ENCODE results near the gene PDRG1. TPM values are rescaled to one million over a fixed set of nuclear protein-coding genes. Genes with fewer than 3 reads are reported as not detected.

PDRG1 gene
- total and polyA plus RNA-seq, 2 donors (not counting 3 experiments of a cell fraction or from before 2014, with no cell fraction given), result 14.6 to 17.0 TPM

DNA sequence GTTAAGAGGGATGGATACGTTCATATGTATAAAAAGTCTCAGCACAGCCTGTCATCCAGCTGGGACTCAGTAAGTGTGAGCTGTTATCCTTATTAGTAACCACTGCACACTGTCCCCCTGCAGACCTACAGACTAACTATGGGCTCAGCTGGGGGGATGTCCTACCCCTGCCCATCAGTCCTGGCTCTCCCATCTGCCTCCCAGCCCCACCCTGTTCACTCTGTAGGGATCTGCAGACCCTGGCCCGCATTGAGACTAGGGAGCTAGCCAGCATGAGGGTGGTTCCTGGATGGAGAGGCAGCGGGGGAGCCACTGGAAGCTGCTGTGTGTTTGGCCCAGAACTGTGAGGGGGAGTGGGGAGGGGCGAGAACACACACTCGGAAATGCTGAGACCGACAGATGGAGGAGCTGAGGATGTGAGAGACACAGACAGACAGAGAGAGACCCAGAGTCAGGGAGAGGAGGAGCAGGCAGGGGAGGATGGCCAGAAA lies 33.2 kb upstream of the PDRG1 start:
- Histone ChIP-seq H3K27me3 (ENCODE audit: control insufficient read depth in 2 of 2, insufficient read depth in 2 of 2, low read length in 2 of 2) (peaks cover 3 to 4% of the 10 kb centered on the region in 2 experiments), H4K20me1 (replicated peaks; ENCODE audit: control insufficient read depth, extremely low read depth, insufficient read depth, low read length) (no peaks in the 10 kb centered on the region), H3K9me3 (replicated peaks; ENCODE audit: control insufficient read depth, insufficient read depth, low read length) (no peaks in the 10 kb centered on the region), H3K36me3 (ENCODE audit: control insufficient read depth in 2 of 2, extremely low read depth in 1 of 2, insufficient read depth in 2 of 2, low read length in 2 of 2) (no peaks in the 10 kb centered on the region), H3K79me2 (ENCODE audit: control insufficient read depth, insufficient read depth, low read length) (no peaks in the 10 kb centered on the region), H3K9me1 (replicated peaks; ENCODE audit: control insufficient read depth, extremely low read depth, insufficient read depth, low read length) (no peaks in the 10 kb centered on the region), H3K9ac (replicated peaks; ENCODE audit: extremely low read depth, insufficient read depth, low read length) (no peak overlapping the region), H3K4me3 (replicated peaks in 1 of 3; ENCODE audit: insufficient read depth in 1 of 3, low read depth in 1 of 3, low read length in 3 of 3) (no peak overlapping the region), H3K4me2 (ENCODE audit: insufficient read depth, low read length) (no peak overlapping the region), H3K4me1 (ENCODE audit: control insufficient read depth, extremely low read depth, insufficient read depth, low read length) (peaks cover 5% of the 10 kb centered on the region), H3K27ac (ENCODE audit: insufficient read depth, low read depth, low read length) (no peak overlapping the region), H2AFZ (ENCODE audit: low read depth, low read length) (no peak overlapping the region)
- TF ChIP-seq, protein P1, sequence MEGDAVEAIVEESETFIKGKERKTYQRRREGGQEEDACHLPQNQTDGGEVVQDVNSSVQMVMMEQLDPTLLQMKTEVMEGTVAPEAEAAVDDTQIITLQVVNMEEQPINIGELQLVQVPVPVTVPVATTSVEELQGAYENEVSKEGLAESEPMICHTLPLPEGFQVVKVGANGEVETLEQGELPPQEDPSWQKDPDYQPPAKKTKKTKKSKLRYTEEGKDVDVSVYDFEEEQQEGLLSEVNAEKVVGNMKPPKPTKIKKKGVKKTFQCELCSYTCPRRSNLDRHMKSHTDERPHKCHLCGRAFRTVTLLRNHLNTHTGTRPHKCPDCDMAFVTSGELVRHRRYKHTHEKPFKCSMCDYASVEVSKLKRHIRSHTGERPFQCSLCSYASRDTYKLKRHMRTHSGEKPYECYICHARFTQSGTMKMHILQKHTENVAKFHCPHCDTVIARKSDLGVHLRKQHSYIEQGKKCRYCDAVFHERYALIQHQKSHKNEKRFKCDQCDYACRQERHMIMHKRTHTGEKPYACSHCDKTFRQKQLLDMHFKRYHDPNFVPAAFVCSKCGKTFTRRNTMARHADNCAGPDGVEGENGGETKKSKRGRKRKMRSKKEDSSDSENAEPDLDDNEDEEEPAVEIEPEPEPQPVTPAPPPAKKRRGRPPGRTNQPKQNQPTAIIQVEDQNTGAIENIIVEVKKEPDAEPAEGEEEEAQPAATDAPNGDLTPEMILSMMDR (IDR thresholded peaks at IDR 0.05; ENCODE audit: extremely low read depth in 1 of 2, insufficient read depth in 1 of 2, low read depth in 1 of 2, low read length in 2 of 2), result no peak
- no peak for TF ChIP-seq MYC (IDR thresholded peaks at IDR 0.05; ENCODE audit: low read depth, low read length)
- TF ChIP-seq FOS (IDR thresholded peaks at IDR 0.05; ENCODE audit: borderline replicate concordance, insufficient read depth, low read length), result no peak
- no peak for TF ChIP-seq EZH2 (IDR thresholded peaks at IDR 0.05; ENCODE audit: borderline replicate concordance, low read depth, low read length, severe bottlenecking)
- TF ChIP-seq POLR2AphosphoS5 (IDR thresholded peaks at IDR 0.05; ENCODE audit: insufficient read depth, low read depth, low read length), result no peak
- TF ChIP-seq GATA2 (IDR thresholded peaks at IDR 0.05; ENCODE audit: insufficient read depth, insufficient read length, low read depth, low read length), result no peak
- no peak for TF ChIP-seq JUN (IDR thresholded peaks at IDR 0.05; ENCODE audit: borderline replicate concordance, insufficient read depth, insufficient read length, low read depth)
- no peak for TF ChIP-seq POLR2A (IDR thresholded peaks at IDR 0.05; ENCODE audit: low read depth, low read length)
- no peak for TF ChIP-seq MAX (IDR thresholded peaks at IDR 0.05; ENCODE audit: insufficient read depth, insufficient read length)
- ChIA-PET CTCF (interaction anchor here (0.6 to 1.0 kb wide), 2 partner anchors 15 to 54 kb away, joined by 3 read pairs; no protein-coding TSS in a partner anchor), POLR2A (no interaction called here)
- DNase-seq (ENCODE audit: low read depth, low spot score), result no peak
- intact Hi-C loops (cut with micrococcal nuclease), result no loop called here
- no TSS peak for BruUV-seq (replicated peaks)
- FAIRE-seq, result no peak
- dilution Hi-C loops (cut with MboI; ENCODE audit: extremely low pct_ligation_motif_present, low sequenced_read_pairs), result no loop called here
